ENCODE measurements around the gene KLHL6. TPM values are rescaled to one million over a fixed set of nuclear protein-coding genes. Genes with fewer than 3 reads are reported as not detected.

The KLHL6 gene
- total and polyA plus RNA-seq, 2 of the 8 experiments (the other 6 are each of a cell fraction or from before 2014, with no cell fraction given) = 0.05 TPM; not detected in 1

DNA sequence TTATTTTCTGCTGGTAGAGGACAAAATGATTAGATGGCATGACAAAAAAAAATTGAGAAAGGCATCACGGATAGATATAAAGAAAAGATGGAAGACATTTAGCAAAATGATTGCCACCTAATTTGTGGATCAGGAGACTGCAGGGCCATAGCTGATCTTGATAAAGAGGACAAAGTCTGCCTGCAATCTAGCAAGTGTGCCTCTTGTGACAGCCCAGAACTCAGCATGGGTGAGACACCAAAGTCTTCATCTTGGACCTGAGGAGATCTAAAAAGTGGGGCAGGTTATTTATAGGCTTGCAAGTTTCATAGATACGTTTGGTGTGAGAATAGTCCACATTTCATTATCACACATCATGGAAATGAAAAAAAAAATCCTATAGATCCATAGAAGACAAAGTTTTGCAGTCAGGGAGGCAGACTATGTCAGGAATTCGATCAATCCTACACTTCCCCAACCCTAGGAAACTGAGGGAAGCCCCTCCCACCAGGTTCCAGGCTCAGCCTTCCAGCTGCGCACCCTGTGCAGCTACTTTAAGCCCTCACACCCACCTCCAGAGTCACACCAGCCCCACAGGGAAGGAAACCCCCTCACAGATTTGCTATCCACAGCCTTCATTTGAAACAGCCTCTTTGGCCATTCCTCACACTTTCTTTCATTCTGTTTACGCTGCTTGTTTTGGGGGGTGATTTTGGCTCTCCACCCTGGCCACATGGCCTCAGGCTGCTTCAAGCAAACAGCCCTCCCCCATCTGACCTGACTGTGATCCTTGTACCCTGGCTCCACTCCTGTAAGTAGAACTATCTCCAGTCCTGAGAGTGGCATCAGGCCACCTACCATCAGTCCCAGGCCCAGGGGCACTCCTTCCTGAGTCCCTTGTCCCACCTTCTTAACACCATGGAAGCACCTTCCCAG lies 28.1 kb upstream of the KLHL6 start:
- no peak overlapping the region for H2AK5ac ChIP-seq (ENCODE audit: low read depth, low read length)
- H3K14ac ChIP-seq (ENCODE audit: insufficient read length) = no peak overlapping the region
- H4K8ac ChIP-seq (ENCODE audit: extremely low read depth, insufficient read depth, low read length) = 0 out of 2 replicates have a peak overlapping the region, but pooled peaks have one; percentile 22
- H3K36me3 ChIP-seq (ENCODE audit: control insufficient read depth in 2 of 4, insufficient read depth in 4 of 4, low read length in 3 of 4) = no peaks in the 10 kb centered on the region
- 82% methylated on average over 5 of the region's 5 CpGs; no CpG with 5 or more reads in 1 of the 2 experiments for WGBS, 2 experiments (ENCODE audit: extremely low coverage in 1 of 2, insufficient coverage in 1 of 2, insufficient read length in 1 of 2, insufficient replicate concordance in 2 of 2, low coverage in 1 of 2, low lambda C conversion rate in 2 of 2, missing lambda C conversion rate in 1 of 2)
- POLR2A ChIA-PET (ENCODE audit: partially characterized antibody) = no interaction called here
- H3K27me3 ChIP-seq (replicated peaks in 1 of 4; ENCODE audit: control insufficient read depth in 3 of 4, extremely low read depth in 1 of 4, insufficient read depth in 3 of 4, low read length in 3 of 4) = no peaks in the 10 kb centered on the region
- H4K20me1 ChIP-seq (replicated peaks in 1 of 2; ENCODE audit: control insufficient read depth in 1 of 2, insufficient read depth in 2 of 2, low read length in 2 of 2) = no peaks in the 10 kb centered on the region
- H3K56ac ChIP-seq (replicated peaks; ENCODE audit: insufficient read length, low read depth, low read length) = no peak overlapping the region
- H4K5ac ChIP-seq (ENCODE audit: insufficient read length, low read depth, low read length) = no peak overlapping the region
- no peak overlapping the region for H2BK15ac ChIP-seq (ENCODE audit: low read length)
- H3K9ac ChIP-seq (replicated peaks in 1 of 4; ENCODE audit: extremely low read depth in 1 of 4, low read depth in 3 of 4, low read length in 3 of 4) = no peak overlapping the region
- no peaks in the 10 kb centered on the region for H3K23me2 ChIP-seq (ENCODE audit: low read depth, low read length)
- no peak overlapping the region for H2BK120ac ChIP-seq (replicated peaks; ENCODE audit: low read depth, low read length)
- no peak overlapping the region for H3K23ac ChIP-seq (ENCODE audit: insufficient read length)
- peaks cover 1 to 7% (median 5%) of the 10 kb centered on the region in 4 experiments; a peak in 4 of 7 replicates for H3K4me1 ChIP-seq (replicated peaks in 1 of 4; ENCODE audit: control insufficient read depth in 3 of 4, insufficient read depth in 4 of 4, low read length in 3 of 4)
- H2BK12ac ChIP-seq (ENCODE audit: low read depth, low read length) = peak overlapping the region; percentile 61
- DNase-seq (ENCODE audit: low read depth in 1 of 2, low spot score in 2 of 2) (no peak), FAIRE-seq (no peak)
- TF ChIP-seq, protein P1, sequence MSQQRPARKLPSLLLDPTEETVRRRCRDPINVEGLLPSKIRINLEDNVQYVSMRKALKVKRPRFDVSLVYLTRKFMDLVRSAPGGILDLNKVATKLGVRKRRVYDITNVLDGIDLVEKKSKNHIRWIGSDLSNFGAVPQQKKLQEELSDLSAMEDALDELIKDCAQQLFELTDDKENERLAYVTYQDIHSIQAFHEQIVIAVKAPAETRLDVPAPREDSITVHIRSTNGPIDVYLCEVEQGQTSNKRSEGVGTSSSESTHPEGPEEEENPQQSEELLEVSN (IDR thresholded peaks at IDR 0.05) = peak; percentile 59
- TF ChIP-seq, protein P2, sequence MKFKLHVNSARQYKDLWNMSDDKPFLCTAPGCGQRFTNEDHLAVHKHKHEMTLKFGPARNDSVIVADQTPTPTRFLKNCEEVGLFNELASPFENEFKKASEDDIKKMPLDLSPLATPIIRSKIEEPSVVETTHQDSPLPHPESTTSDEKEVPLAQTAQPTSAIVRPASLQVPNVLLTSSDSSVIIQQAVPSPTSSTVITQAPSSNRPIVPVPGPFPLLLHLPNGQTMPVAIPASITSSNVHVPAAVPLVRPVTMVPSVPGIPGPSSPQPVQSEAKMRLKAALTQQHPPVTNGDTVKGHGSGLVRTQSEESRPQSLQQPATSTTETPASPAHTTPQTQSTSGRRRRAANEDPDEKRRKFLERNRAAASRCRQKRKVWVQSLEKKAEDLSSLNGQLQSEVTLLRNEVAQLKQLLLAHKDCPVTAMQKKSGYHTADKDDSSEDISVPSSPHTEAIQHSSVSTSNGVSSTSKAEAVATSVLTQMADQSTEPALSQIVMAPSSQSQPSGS (IDR thresholded peaks at IDR 0.05; ENCODE audit: low read length) = no peak
- H3K4me2 ChIP-seq (ENCODE audit: insufficient read depth in 1 of 2, low read depth in 2 of 2, low read length in 2 of 2) = no peak overlapping the region
- CTCF ChIA-PET (ENCODE audit: partially characterized antibody) = interaction anchor here (1.0 to 2.9 kb wide), 7 partner anchors 8 to 225 kb away, joined by 3 to 7 read pairs (median 3); no protein-coding TSS in a partner anchor
- H4K91ac ChIP-seq (replicated peaks; ENCODE audit: insufficient read length, low read length) = peak overlapping the region; percentile 17
- H2BK20ac ChIP-seq (ENCODE audit: low read length) = no peak overlapping the region
- H2AFZ ChIP-seq (ENCODE audit: low read length) = peak overlapping the region; percentile 88
- H3K18ac ChIP-seq (ENCODE audit: extremely low read depth, low read length) = no peak overlapping the region
- H2BK5ac ChIP-seq (ENCODE audit: low read depth, low read length) = 0 out of 2 replicates have a peak overlapping the region, but pooled peaks have one; percentile 12
- no peak overlapping the region for H3K27ac ChIP-seq (ENCODE audit: low read depth, low read length)
- no peak overlapping the region for H3K4ac ChIP-seq (replicated peaks; ENCODE audit: insufficient read length, low read depth, low read length)
- no peaks in the 10 kb centered on the region for H3K79me2 ChIP-seq (ENCODE audit: control insufficient read depth in 1 of 2, insufficient read depth in 2 of 2, low read length in 2 of 2)
- H3K4me3 ChIP-seq (ENCODE audit: extremely low read depth in 1 of 4, insufficient read depth in 2 of 4, low read depth in 3 of 4, low read length in 4 of 4) = no peak overlapping the region
- H3K9me3 ChIP-seq (ENCODE audit: insufficient read depth in 2 of 2, low read depth in 1 of 2, low read length in 1 of 2) = no peaks in the 10 kb centered on the region
- no peaks in the 10 kb centered on the region for H3K79me1 ChIP-seq (ENCODE audit: low read depth, low read length)
